ENCODE results near the gene STARD7.

STARD7 gene

GRCh38 chr2:96195410-96196066 lies 13.1 kb downstream of the STARD7 start:
- peaks cover 95% of the 10 kb centered on the region for H3K79me2 ChIP-seq (ENCODE audit: control insufficient read depth, low read length)
- TF ChIP-seq EZH2phosphoT487 (IDR thresholded peaks at IDR 0.05; ENCODE audit: borderline replicate concordance, low read length) (no peak), CTCF (IDR thresholded peaks at IDR 0.05; ENCODE audit: low read depth, low read length, poor library complexity, severe bottlenecking) (no peak)

GRCh38 chr2:96191937-96192670 lies 16.5 kb downstream of the STARD7 start:
- no peaks in the 10 kb centered on the region for H3K27me3 ChIP-seq (ENCODE audit: control insufficient read depth, low read length)
- peaks cover 93% of the 10 kb centered on the region for H3K36me3 ChIP-seq (ENCODE audit: control insufficient read depth, low read length)
- TF ChIP-seq EZH2phosphoT487 (IDR thresholded peaks at IDR 0.05; ENCODE audit: borderline replicate concordance, low read length) (no peak), CTCF (IDR thresholded peaks at IDR 0.05; ENCODE audit: low read depth, low read length, poor library complexity, severe bottlenecking) (no peak)
- H3K9me3 ChIP-seq (ENCODE audit: control insufficient read depth, insufficient read depth, low read length), result no peaks in the 10 kb centered on the region
- no peak overlapping the region for H3K4me2 ChIP-seq (ENCODE audit: low read length)
- H3K4me3 ChIP-seq (ENCODE audit: low read length), result no peak overlapping the region
- H3K79me2 ChIP-seq (ENCODE audit: control insufficient read depth, low read length), result peaks cover 60% of the 10 kb centered on the region
- peaks cover 30% of the 10 kb centered on the region; the same call in 1 of the 2 replicates for H4K20me1 ChIP-seq (ENCODE audit: control insufficient read depth, insufficient read depth, low read depth, low read length)
- H3K4me1 ChIP-seq (ENCODE audit: control insufficient read depth, low read length), result no peaks in the 10 kb centered on the region
- no peaks in the 10 kb centered on the region for H3K9me2 ChIP-seq (replicated peaks; ENCODE audit: control insufficient read depth, low read length)
- no peak overlapping the region for H3K27ac ChIP-seq (ENCODE audit: low read depth, low read length)
- peaks cover 35% of the 10 kb centered on the region for H3F3A ChIP-seq (ENCODE audit: control insufficient read depth, insufficient read depth)

More at GRCh38 chr2:96195410-96196066, 13.1 kb downstream of the STARD7 start:
- H3K4me1 ChIP-seq (ENCODE audit: control insufficient read depth, low read length), result peaks cover 17% of the 10 kb centered on the region
- H4K20me1 ChIP-seq (ENCODE audit: control insufficient read depth, insufficient read depth, low read depth, low read length), result peaks cover 54% of the 10 kb centered on the region
- H3K27ac ChIP-seq (ENCODE audit: low read depth, low read length), result no peak overlapping the region
- H3K27me3 ChIP-seq (ENCODE audit: control insufficient read depth, low read length), result no peaks in the 10 kb centered on the region
- H3K9me3 ChIP-seq (ENCODE audit: control insufficient read depth, insufficient read depth, low read length), result no peaks in the 10 kb centered on the region
- peaks cover 28% of the 10 kb centered on the region for H3F3A ChIP-seq (ENCODE audit: control insufficient read depth, insufficient read depth)
- H3K9me2 ChIP-seq (replicated peaks; ENCODE audit: control insufficient read depth, low read length), result no peaks in the 10 kb centered on the region
- H3K4me2 ChIP-seq (ENCODE audit: low read length), result no peak overlapping the region
- no peak overlapping the region for H3K4me3 ChIP-seq (ENCODE audit: low read length)
- H3K36me3 ChIP-seq (ENCODE audit: control insufficient read depth, low read length), result peaks cover 90% of the 10 kb centered on the region

- Histone ChIP-seq H3K79me2 (ENCODE audit: control insufficient read depth, low read length) (peaks cover 30% of the 10 kb centered on the region), H3F3A (ENCODE audit: control insufficient read depth, insufficient read depth) (peaks cover 58% of the 10 kb centered on the region), H3K27me3 (ENCODE audit: control insufficient read depth, low read length) (no peaks in the 10 kb centered on the region), H3K4me1 (ENCODE audit: control insufficient read depth, low read length) (no peaks in the 10 kb centered on the region), H3K36me3 (ENCODE audit: control insufficient read depth, low read length) (peaks cover 99% of the 10 kb centered on the region), H3K4me2 (ENCODE audit: low read length) (no peak overlapping the region), H3K9me2 (replicated peaks; ENCODE audit: control insufficient read depth, low read length) (no peaks in the 10 kb centered on the region), H3K9me3 (ENCODE audit: control insufficient read depth, insufficient read depth, low read length) (no peaks in the 10 kb centered on the region), H3K4me3 (ENCODE audit: low read length) (no peak overlapping the region), H3K27ac (ENCODE audit: low read depth, low read length) (no peak overlapping the region), H4K20me1 (ENCODE audit: control insufficient read depth, insufficient read depth, low read depth, low read length) (peaks cover 31% of the 10 kb centered on the region; the same call in 1 of the 2 replicates)
- TF ChIP-seq EZH2phosphoT487 (IDR thresholded peaks at IDR 0.05; ENCODE audit: borderline replicate concordance, low read length) (no peak), CTCF (IDR thresholded peaks at IDR 0.05; ENCODE audit: low read depth, low read length, poor library complexity, severe bottlenecking) (no peak)
Measured at GRCh38 chr2:96188821-96189526, 19.7 kb downstream of the STARD7 start.
